ENCODE results near the gene RNF181. TPM values are rescaled to one million over a fixed set of nuclear protein-coding genes. Genes with fewer than 3 reads are reported as not detected.

RNF181 gene
- total RNA-seq, 1 experiment from 2014 or later = 156 TPM

DNA sequence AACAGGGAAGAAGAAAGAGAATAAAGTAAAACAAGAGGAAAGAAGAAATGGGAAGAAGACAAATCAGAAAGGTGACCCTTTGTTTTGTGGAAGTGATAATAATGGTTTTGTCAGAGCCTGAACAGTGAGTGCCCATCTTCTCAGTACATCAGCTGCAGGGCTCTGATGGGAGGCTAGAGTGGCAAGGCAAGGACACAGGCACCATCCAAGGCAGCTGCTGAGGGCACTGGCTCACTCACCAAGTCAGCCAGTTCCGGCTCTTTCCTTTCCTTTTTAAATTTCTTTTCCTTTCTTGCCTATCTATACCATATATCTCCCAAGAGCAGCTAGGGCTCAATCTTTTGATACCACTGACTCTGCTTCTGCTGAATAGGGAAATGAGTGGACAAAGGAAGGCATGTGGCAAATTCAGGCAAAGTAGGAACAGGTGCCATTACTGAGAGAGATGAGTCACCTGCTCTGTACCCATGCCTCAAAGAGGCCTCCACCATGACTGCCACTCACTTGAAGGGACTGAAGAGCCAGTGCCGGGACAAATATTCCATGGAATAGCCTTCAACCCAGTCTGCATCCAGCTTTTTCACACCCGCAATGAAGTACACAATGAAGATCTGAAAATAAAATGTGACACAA, 40.4 kb upstream of the RNF181 start:
- no peak overlapping the region for H3K27ac ChIP-seq (ENCODE audit: low read length)
- H3K36me3 ChIP-seq (ENCODE audit: control insufficient read depth, insufficient read depth, low read length) = peaks cover 11% of the 10 kb centered on the region
- in situ Hi-C loops (cut with HindIII; ENCODE audit: low pct_unique_long_range_greater_than_20kb, low sequenced_read_pairs) = no loop called here
- no peak for ATAC-seq
- intact Hi-C loops (cut with micrococcal nuclease; ENCODE audit: unreplicated experiment) = no loop called here
- CTCF ChIA-PET = no interaction called here
- POLR2A ChIA-PET = no interaction called here
- peaks cover 25% of the 10 kb centered on the region for H3K4me1 ChIP-seq (ENCODE audit: control insufficient read depth, insufficient read depth, low read length)
- H3K27me3 ChIP-seq (ENCODE audit: control insufficient read depth, insufficient read depth, low read length) = no peaks in the 10 kb centered on the region
- H3K9me3 ChIP-seq (ENCODE audit: control insufficient read depth, insufficient read depth, low read depth, low read length) = no peaks in the 10 kb centered on the region
- TF ChIP-seq TCF7L2 (IDR thresholded peaks at IDR 0.05; ENCODE audit: low read depth, low read length) (no peak), CTCF (IDR thresholded peaks at IDR 0.05) (no peak), SIN3A (IDR thresholded peaks at IDR 0.05; ENCODE audit: borderline replicate concordance, insufficient read depth, low read depth, low read length) (no peak), POLR2AphosphoS5 (IDR thresholded peaks at IDR 0.05; ENCODE audit: low read depth, low read length) (no peak)
- TF ChIP-seq, protein P1, sequence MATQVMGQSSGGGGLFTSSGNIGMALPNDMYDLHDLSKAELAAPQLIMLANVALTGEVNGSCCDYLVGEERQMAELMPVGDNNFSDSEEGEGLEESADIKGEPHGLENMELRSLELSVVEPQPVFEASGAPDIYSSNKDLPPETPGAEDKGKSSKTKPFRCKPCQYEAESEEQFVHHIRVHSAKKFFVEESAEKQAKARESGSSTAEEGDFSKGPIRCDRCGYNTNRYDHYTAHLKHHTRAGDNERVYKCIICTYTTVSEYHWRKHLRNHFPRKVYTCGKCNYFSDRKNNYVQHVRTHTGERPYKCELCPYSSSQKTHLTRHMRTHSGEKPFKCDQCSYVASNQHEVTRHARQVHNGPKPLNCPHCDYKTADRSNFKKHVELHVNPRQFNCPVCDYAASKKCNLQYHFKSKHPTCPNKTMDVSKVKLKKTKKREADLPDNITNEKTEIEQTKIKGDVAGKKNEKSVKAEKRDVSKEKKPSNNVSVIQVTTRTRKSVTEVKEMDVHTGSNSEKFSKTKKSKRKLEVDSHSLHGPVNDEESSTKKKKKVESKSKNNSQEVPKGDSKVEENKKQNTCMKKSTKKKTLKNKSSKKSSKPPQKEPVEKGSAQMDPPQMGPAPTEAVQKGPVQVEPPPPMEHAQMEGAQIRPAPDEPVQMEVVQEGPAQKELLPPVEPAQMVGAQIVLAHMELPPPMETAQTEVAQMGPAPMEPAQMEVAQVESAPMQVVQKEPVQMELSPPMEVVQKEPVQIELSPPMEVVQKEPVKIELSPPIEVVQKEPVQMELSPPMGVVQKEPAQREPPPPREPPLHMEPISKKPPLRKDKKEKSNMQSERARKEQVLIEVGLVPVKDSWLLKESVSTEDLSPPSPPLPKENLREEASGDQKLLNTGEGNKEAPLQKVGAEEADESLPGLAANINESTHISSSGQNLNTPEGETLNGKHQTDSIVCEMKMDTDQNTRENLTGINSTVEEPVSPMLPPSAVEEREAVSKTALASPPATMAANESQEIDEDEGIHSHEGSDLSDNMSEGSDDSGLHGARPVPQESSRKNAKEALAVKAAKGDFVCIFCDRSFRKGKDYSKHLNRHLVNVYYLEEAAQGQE (IDR thresholded peaks at IDR 0.05; ENCODE audit: insufficient read depth in 1 of 2, low read depth in 2 of 2, low read length in 1 of 2) = no peak
- no TSS peak for BruUV-seq (replicated peaks)
- no peak for DNase-seq (ENCODE audit: low read depth, low spot score)
- H3K4me3 ChIP-seq (ENCODE audit: low read depth in 2 of 2, low read length in 2 of 2) = no peak overlapping the region

GRCh38 chr2:85557130-85557529, 38.4 kb upstream of the RNF181 start:
- no peaks in the 10 kb centered on the region for H3K9me3 ChIP-seq (ENCODE audit: control insufficient read depth, insufficient read depth, low read depth, low read length)
- intact Hi-C loops (cut with micrococcal nuclease; ENCODE audit: unreplicated experiment) (no loop called here), in situ Hi-C loops (cut with HindIII; ENCODE audit: low pct_unique_long_range_greater_than_20kb, low sequenced_read_pairs) (no loop called here)
- CTCF ChIA-PET = no interaction called here
- no peak overlapping the region for H3K27ac ChIP-seq (ENCODE audit: low read length)
- BruUV-seq (replicated peaks) = no TSS peak
- H3K4me3 ChIP-seq (ENCODE audit: low read depth in 2 of 2, low read length in 2 of 2) = no peak overlapping the region
- peaks cover 10% of the 10 kb centered on the region for H3K4me1 ChIP-seq (ENCODE audit: control insufficient read depth, insufficient read depth, low read length)
- DNase-seq (ENCODE audit: low read depth, low spot score) (no peak), ATAC-seq (no peak)
- peaks cover 8% of the 10 kb centered on the region for H3K36me3 ChIP-seq (ENCODE audit: control insufficient read depth, insufficient read depth, low read length)
- TF ChIP-seq SIN3A (IDR thresholded peaks at IDR 0.05; ENCODE audit: borderline replicate concordance, insufficient read depth, low read depth, low read length) (no peak), CTCF (IDR thresholded peaks at IDR 0.05) (no peak), TCF7L2 (IDR thresholded peaks at IDR 0.05; ENCODE audit: low read depth, low read length) (no peak), POLR2AphosphoS5 (IDR thresholded peaks at IDR 0.05; ENCODE audit: low read depth, low read length) (no peak)
- TF ChIP-seq, protein P1 (IDR thresholded peaks at IDR 0.05; ENCODE audit: insufficient read depth in 1 of 2, low read depth in 2 of 2, low read length in 1 of 2) = no peak
- POLR2A ChIA-PET = interaction anchor here (0.6 kb wide), 1 partner anchor 106 kb away, joined by 8 read pairs; no protein-coding TSS in a partner anchor
- H3K27me3 ChIP-seq (ENCODE audit: control insufficient read depth, insufficient read depth, low read length) = no peaks in the 10 kb centered on the region

Data from Panc1 (cell line).